ENCODE results near the gene ERC1.

The ERC1 gene

DNA sequence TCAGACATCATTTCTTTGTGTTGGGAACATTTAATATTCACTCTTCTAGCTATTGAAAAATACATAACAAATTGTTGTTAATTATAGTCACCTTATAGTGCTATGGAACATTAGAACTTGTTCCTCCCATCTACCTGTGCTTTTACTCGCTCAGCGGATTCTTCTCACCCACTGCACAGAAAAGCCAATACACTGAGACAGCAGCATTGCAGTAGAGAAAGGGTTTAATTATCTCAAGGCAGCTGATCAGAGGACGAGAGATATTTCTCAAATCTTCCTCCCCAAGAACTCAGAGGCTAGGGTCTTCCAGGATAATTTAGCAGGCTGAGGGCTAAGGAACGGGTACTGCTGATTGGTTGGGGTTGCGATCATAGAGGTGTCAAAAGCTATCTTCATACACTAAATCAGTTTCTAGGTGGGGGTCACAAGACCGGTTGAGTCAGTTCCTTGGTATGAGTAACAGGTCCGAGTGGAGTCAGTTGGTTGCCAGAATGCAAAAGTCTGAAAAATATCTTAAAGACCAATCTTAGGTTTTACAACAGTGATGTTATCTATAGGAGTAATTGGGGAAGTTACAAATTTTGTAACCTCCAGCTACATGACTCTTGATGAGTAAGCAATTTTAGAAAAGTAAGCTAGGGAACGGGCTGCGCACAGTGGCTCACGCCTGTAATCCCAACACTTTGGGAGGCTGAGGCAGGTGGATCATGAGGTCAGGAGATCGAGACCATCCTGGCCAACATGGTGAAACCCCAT, 430.2 kb downstream of the ERC1 start:
- no peak for DNase-seq

DNA sequence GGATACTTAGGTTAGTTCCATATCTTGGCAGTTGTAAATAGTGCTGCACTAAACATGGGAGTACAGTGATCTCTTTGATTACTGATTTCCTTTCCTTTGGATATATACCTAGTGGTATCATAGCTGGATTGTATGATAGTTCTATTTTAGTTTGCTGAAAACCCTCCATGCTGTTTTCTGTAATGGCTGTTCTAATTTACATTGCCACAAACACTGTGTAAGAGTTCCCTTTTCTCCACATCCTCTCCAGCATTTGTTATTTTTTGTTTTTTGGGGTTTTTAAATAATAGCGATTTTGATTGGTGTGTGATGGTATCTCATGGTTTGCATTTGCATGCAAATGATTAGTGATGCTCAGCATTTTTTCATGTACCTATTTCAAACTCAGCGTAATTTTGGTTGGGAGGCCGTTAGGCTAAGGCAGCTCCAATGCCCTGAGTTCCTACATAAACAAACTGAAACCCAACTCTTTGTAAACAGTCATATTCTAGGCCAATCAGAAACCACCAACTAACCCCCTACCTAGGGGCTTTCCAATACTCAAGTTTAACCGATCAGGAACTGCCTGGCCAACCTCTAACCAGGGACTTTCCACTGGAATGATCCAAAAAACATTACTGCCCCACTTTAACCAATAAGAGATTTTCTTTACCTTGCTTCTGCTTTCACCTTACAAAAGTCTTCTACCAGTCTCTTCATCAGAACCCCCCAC, 431.7 kb downstream of the ERC1 start:
- DNase-seq, result no peak

GRCh38 chr12:1424674-1425395, 433.8 kb downstream of the ERC1 start:
- no peak for DNase-seq

GRCh38 chr12:1425396-1425729, 434.3 kb downstream of the ERC1 start:
- no peak for DNase-seq

- no peak for DNase-seq
Observed at GRCh38 chr12:1428671-1429070, 437.6 kb downstream of the ERC1 start.

- no peak for DNase-seq
Observed at GRCh38 chr12:1429980-1430379, 439.0 kb downstream of the ERC1 start.

- DNase-seq, result no peak
Observed at GRCh38 chr12:1434296-1434955, 443.4 kb downstream of the ERC1 start.

GRCh38 chr12:1435044-1435443, 444.0 kb downstream of the ERC1 start:
- DNase-seq, result no peak

GRCh38 chr12:1435456-1435855, 444.4 kb downstream of the ERC1 start:
- no peak for DNase-seq

DNA sequence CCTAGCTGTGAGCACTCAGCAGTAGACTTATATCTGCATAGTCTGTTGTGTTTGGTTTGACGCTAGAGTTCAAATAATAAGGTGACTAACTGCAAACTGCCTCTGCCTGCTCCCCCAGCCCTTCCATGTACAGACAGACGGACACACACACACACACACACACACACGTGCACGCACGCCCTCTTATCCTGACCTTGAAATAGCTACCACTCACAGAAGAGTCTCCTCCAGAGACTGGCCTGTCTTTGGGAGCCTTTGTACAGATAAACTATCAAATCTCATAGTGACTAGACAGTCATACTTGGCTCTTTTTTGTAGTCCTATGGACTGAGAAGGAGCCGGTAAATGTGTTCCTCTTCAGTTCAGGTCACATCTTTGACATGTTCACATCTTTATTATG, 445.0 kb downstream of the ERC1 start:
- no peak for DNase-seq

GRCh38 chr12:1436981-1437380, 446.0 kb downstream of the ERC1 start:
- DNase-seq, result no peak

GRCh38 chr12:1439201-1439600, 448.2 kb downstream of the ERC1 start:
- no peak for DNase-seq

DNA sequence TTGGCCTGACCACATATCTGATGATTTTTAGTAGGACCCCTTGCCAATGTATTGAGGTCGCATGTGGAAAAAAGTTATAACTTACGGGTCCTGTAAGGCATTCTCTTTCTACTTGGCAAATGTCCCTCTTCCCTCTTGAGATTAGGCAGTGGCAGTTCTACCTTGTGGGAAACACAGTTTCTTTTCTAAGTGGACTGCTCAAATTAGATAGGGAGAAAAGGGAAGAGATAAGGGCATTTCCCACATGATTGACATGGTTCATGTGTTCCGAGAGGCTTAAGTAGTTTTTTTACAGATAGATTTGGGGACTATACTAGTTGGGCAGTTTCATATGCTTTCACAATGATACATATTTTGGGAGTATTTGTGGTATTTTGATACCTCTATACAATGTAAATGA, 448.7 kb downstream of the ERC1 start:
- DNase-seq, result no peak

DNA sequence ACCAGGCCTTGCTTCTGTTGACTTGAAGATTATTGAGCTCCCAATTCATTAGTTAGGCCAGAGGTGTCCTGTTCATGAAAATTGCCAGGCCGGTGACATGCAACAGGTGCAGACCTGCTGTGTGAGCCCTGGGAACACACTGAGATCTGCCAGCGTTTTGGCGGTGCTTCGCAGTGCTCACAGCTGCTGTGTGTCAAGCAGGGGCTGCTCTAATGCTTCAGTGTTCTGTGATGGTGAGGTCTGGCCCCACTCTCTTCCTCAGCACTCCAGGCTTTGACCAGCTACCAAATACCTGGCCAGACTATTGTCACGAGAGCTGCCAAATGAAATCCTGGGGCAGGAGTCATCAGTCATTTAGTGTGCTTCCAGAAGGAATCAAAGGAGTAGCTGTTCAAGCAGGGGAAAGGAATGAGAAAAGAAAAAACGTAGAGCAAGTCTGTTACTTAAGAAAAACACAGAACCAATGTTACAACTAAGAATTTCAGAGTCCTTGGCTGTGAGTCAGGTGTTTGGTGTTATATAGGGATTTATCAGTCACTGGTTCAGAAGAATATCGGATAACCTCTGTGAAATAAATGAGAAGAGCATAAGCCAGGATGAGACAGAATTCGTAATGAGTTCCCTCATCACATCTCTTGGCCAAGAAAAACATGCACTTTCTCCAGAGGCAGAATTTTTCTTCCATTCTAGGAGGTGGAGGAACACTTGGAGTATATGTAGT, 452.6 kb downstream of the ERC1 start:
- DNase-seq, result no peak

- DNase-seq, result no peak
Observed at GRCh38 chr12:1444142-1444516, 453.1 kb downstream of the ERC1 start.

DNA sequence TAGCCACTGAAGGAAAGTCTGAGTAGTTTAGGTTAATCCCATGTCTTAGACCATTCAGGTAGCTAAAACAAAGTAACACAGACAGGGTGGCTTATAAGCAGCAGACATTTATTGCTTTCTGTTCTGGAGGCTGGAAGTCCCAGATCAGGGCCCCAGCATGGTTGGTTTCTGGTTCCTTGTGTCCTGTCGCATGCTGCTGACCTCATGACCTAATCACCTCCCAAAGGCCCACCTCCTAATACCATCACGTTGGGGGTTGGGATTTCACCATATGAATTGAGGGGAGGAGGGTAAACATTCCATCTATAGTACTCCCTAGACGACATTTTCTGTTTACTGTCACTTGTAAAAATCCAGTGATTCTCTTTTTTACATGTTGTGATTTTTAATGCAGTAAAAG, 454.8 kb downstream of the ERC1 start:
- no peak for DNase-seq

GRCh38 chr12:1448336-1448735, 457.3 kb downstream of the ERC1 start:
- no peak for DNase-seq

DNA sequence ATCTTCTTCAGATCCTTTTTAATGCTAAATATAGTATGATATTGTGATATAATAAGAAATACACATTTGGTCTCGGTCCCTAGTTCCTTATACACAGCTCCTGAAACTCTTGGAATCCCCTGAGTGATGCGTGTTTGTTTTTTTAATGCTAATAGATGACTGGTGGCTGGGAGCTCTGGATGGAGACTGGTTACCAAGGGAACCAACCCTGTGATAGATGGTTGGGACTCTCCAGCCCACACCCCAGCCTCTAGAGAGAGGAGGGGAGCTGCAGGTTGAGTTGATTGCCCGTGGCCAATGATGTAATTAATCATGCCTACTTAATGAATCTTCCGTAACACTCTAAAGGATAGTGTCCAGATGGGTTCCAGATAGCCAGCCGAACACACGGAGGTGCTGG, 462.8 kb downstream of the ERC1 start:
- no peak for DNase-seq

GRCh38 chr12:1456885-1457284, 465.9 kb downstream of the ERC1 start:
- no peak for DNase-seq

DNA sequence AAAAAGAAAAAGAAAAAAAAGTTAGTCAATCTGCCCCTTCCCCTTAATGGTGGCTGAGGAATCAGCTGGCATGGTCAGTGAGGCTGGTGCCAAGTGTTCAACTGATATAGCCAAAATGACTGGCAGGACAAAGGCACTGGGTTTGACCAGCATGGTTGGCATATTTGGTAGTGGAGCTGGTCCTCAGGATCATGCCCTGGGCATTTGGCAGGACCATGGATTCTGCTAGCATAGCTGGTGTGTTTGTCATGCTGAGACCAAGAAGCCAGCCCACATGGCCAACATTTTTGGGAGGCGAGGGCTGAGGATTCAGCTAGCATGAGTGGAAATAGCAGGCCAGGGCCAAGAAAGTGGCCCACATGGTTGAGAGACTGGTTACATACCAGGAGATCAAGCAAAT, 466.9 kb downstream of the ERC1 start:
- DNase-seq, result no peak

- DNase-seq, result no peak
Observed at GRCh38 chr12:1459339-1459738, 468.3 kb downstream of the ERC1 start.

- DNase-seq, result no peak
Observed at GRCh38 chr12:1463073-1463905, 472.3 kb downstream of the ERC1 start.
